ENCODE measurements around the gene C11orf87.

- TF ChIP-seq CTCF (IDR thresholded peaks at IDR 0.05), result no peak
- TF ChIP-seq ZFX (IDR thresholded peaks at IDR 0.05; ENCODE audit: borderline replicate concordance), result no peak
Measured at GRCh38 chr11:109454857-109455256, 32.9 kb downstream of the C11orf87 start.
